ENCODE measurements around the gene THRB.

The THRB gene

GRCh38 chr3:24401090-24401810 lies 93.4 kb downstream of the THRB start (continued):
- TF ChIP-seq ZBTB6 (tag by site-specific recombination; IDR thresholded peaks at IDR 0.05) (no peak), ZNF211 (tag by site-specific recombination; IDR thresholded peaks at IDR 0.05; ENCODE audit: low read depth) (no peak), ZNF658 (tag by site-specific recombination; IDR thresholded peaks at IDR 0.05) (no peak), ZNF157 (tag by site-specific recombination; IDR thresholded peaks at IDR 0.05) (no peak), ZNF311 (tag by site-specific recombination; IDR thresholded peaks at IDR 0.05; ENCODE audit: borderline replicate concordance) (no peak), ZNF626 (tag by site-specific recombination; IDR thresholded peaks at IDR 0.05) (no peak), ZNF18 (tag by site-specific recombination; IDR thresholded peaks at IDR 0.05) (peak; percentile 70), ZNF624 (tag by site-specific recombination; IDR thresholded peaks at IDR 0.05) (no peak), EGR2 (tag by site-specific recombination; IDR thresholded peaks at IDR 0.05; ENCODE audit: low read depth) (no peak), ZSCAN30 (tag by site-specific recombination; IDR thresholded peaks at IDR 0.05) (peak; percentile 34; the same call in 1 of the 2 replicates), ZNF670 (tag by site-specific recombination; IDR thresholded peaks at IDR 0.05; ENCODE audit: low read depth) (no peak), KLF7 (tag by site-specific recombination; IDR thresholded peaks at IDR 0.05; ENCODE audit: borderline replicate concordance) (no peak), SP7 (tag by site-specific recombination; IDR thresholded peaks at IDR 0.05) (peak; percentile 86), AEBP2 (tag by site-specific recombination; IDR thresholded peaks at IDR 0.05; ENCODE audit: borderline replicate concordance) (no peak), HOXC10 (CRISPR knock-in tag; IDR thresholded peaks at IDR 0.05) (no peak), ZNF221 (tag by site-specific recombination; IDR thresholded peaks at IDR 0.05; ENCODE audit: borderline replicate concordance) (no peak), ZNF561 (tag by site-specific recombination; IDR thresholded peaks at IDR 0.05; ENCODE audit: borderline replicate concordance) (no peak), IKZF3 (tag by site-specific recombination; IDR thresholded peaks at IDR 0.05) (peak; percentile 15), ZNF677 (tag by site-specific recombination; IDR thresholded peaks at IDR 0.05) (no peak), MZF1 (tag by site-specific recombination; IDR thresholded peaks at IDR 0.05; ENCODE audit: borderline replicate concordance) (no peak), ZFHX2 (tag by site-specific recombination; conservative IDR thresholded peaks at IDR 0.05) (no peak), ZNF514 (tag by site-specific recombination; IDR thresholded peaks at IDR 0.05) (no peak), ZNF768 (tag by site-specific recombination; IDR thresholded peaks at IDR 0.05) (no peak), ZNF777 (tag by site-specific recombination; IDR thresholded peaks at IDR 0.05; ENCODE audit: borderline replicate concordance) (no peak), ZBTB10 (tag by site-specific recombination; IDR thresholded peaks at IDR 0.05) (no peak), ZSCAN23 (tag by site-specific recombination; IDR thresholded peaks at IDR 0.05) (no peak), OSR2 (tag by site-specific recombination; IDR thresholded peaks at IDR 0.05) (peak; percentile 96), ZNF513 (tag by site-specific recombination; IDR thresholded peaks at IDR 0.05) (no peak), ZNF600 (tag by site-specific recombination; IDR thresholded peaks at IDR 0.05) (no peak), PBX3 (CRISPR knock-in tag; IDR thresholded peaks at IDR 0.05) (no peak), ZFP37 (tag by site-specific recombination; IDR thresholded peaks at IDR 0.05) (no peak), ZNF354C (tag by site-specific recombination; IDR thresholded peaks at IDR 0.05; ENCODE audit: borderline replicate concordance, low read depth) (no peak)
